NT2/D1 (cell line): ENCODE results near the gene TAS2R20.

Experiments
- DNase-seq: peaks from one replicate; pipeline ENCODE4 v3.0.0-alpha.2; 2011; ENCODE audit warnings: low read depth, low spot score
- H3K27me3 ChIP-seq: 2 replicates; pipeline ENCODE4 v1.6.0; 2011; ENCODE audit warnings: mild to moderate bottlenecking; ENCODE audit not compliant: insufficient read length, insufficient read depth
- H3K36me3 ChIP-seq: 2 replicates; pipeline ENCODE4 v1.6.1; 2011; ENCODE audit warnings: mild to moderate bottlenecking, low read length, mixed read lengths; ENCODE audit not compliant: insufficient read depth, insufficient read length
- H3K4me1 ChIP-seq: 2 replicates; pipeline ENCODE4 v1.5.1; 2011; ENCODE audit not compliant: insufficient read depth, insufficient read length
- H3K4me3 ChIP-seq: 2 replicates; pipeline ENCODE4 v1.5.1; 2011; ENCODE audit warnings: low read depth; ENCODE audit not compliant: insufficient read length
- H3K9ac ChIP-seq: 2 replicates; pipeline ENCODE4 v1.6.0; 2011; ENCODE audit warnings: low read depth; ENCODE audit not compliant: insufficient read length
- H3K9me3 ChIP-seq: 2 replicates; pipeline ENCODE4 v1.5.1; 2011; ENCODE audit warnings: mild to moderate bottlenecking, low read length; ENCODE audit not compliant: insufficient read depth
- SUZ12 ChIP-seq: IDR thresholded peaks from 2 replicates; pipeline ENCODE4 v1.6.1; 2011; ENCODE audit not compliant: insufficient read length, insufficient read depth; ENCODE audit errors: extremely low read depth
- YY1 ChIP-seq: IDR thresholded peaks from 2 replicates; pipeline ENCODE4 v1.6.1; 2011; ENCODE audit not compliant: insufficient read length, insufficient read depth
- ZNF274 ChIP-seq: IDR thresholded peaks from 2 replicates; pipeline ENCODE4 v1.6.1; 2011; ENCODE audit warnings: mild to moderate bottlenecking, low read depth, low read length

Gene TAS2R20

DNA sequence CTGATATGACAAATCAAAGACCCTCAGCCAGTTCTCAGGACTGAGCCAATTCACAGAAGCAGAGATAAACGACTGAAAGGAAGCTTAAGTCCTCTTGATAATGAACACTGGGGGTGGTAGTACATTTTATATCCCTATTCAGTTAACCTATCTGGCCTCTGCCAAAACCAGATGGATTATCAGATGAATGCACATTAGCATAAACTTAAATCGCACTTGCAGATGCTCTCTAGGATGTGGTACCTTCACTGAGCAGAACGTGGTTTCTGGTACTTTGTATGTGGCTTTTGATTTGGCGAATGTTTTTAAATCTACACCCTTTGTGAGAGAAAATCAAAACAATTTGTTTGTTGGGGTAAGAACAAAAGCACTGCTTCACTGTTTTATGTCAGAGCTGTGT lies 37.9 kb downstream of the TAS2R20 start:
- peaks cover 6% of the 10 kb centered on the region for H3K36me3 ChIP-seq
- DNase-seq, result no peak
- no peaks in the 10 kb centered on the region for H3K4me1 ChIP-seq
- no peak overlapping the region for H3K4me3 ChIP-seq
- H3K27me3 ChIP-seq, result no peaks in the 10 kb centered on the region
- TF ChIP-seq SUZ12 (no peak), YY1 (no peak), ZNF274 (no peak)
- peaks cover 1% of the 10 kb centered on the region; the same call in 1 of the 2 replicates for H3K9me3 ChIP-seq
- H3K9ac ChIP-seq, result no peak overlapping the region

DNA sequence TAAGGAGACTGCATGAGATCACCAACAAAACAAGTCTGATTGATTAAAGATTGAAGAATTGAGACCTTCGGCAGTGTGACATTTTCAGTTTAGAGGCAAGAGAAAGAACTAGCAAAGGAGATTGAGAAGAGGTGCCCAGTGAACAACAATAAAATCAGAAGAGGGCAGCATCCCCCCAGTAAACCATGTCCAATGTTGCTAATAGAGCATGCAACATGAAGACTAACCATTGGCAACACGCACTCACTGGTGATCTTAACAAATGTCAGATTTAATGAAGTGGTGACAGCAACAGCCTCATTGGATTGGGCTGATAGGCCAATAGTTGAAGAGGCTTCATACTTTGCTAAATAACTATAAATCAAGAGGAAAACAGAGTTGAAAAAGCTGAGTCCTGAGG lies 38.3 kb downstream of the TAS2R20 start:
- DNase-seq, result no peak
- H3K36me3 ChIP-seq, result peaks cover 6% of the 10 kb centered on the region
- H3K9me3 ChIP-seq, result peaks cover 6% of the 10 kb centered on the region; the same call in 1 of the 2 replicates
- TF ChIP-seq SUZ12 (no peak), YY1 (no peak), ZNF274 (no peak)
- no peaks in the 10 kb centered on the region for H3K4me1 ChIP-seq
- no peak overlapping the region for H3K4me3 ChIP-seq
- H3K27me3 ChIP-seq, result no peaks in the 10 kb centered on the region
- H3K9ac ChIP-seq, result no peak overlapping the region

DNA sequence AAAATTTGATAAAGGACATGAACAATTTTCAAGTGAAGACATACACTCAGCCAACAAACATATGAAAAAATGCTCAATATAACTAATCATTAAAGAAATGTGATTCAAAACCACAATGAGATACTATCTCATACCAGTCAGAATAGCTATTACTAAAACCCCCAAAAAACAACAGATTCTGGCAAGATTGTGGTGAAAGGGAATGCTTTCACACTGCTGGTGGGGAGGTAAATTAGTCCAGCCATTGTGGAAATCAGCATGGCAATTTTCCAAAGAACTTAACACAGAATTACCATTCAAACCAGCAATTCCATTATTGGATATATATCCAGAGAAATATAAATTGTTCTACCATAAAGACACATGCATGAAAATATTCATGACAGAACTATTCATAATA lies 40.4 kb downstream of the TAS2R20 start:
- no peak overlapping the region for H3K9ac ChIP-seq
- peaks cover 10% of the 10 kb centered on the region; the same call in 1 of the 2 replicates for H3K9me3 ChIP-seq
- no peaks in the 10 kb centered on the region for H3K27me3 ChIP-seq
- DNase-seq, result no peak
- H3K4me1 ChIP-seq, result no peaks in the 10 kb centered on the region
- H3K36me3 ChIP-seq, result peaks cover 6% of the 10 kb centered on the region
- TF ChIP-seq ZNF274 (no peak), SUZ12 (no peak), YY1 (no peak)
- no peak overlapping the region for H3K4me3 ChIP-seq

GRCh38 chr12:10956085-10956484 lies 42.0 kb downstream of the TAS2R20 start:
- Histone ChIP-seq H3K4me1 (no peaks in the 10 kb centered on the region), H3K9me3 (peaks cover 10% of the 10 kb centered on the region; the same call in 1 of the 2 replicates), H3K9ac (no peak overlapping the region), H3K4me3 (no peak overlapping the region), H3K36me3 (no peaks in the 10 kb centered on the region), H3K27me3 (no peaks in the 10 kb centered on the region)
- DNase-seq, result no peak
- TF ChIP-seq YY1, result no peak
- TF ChIP-seq SUZ12, result no peak

GRCh38 chr12:10952645-10953044 lies 45.5 kb downstream of the TAS2R20 start:
- Histone ChIP-seq H3K36me3 (peaks cover 5% of the 10 kb centered on the region), H3K9ac (no peak overlapping the region), H3K4me1 (no peaks in the 10 kb centered on the region), H3K4me3 (no peak overlapping the region), H3K27me3 (no peaks in the 10 kb centered on the region), H3K9me3 (peaks cover 32% of the 10 kb centered on the region)
- no peak for DNase-seq
- TF ChIP-seq YY1 (no peak), SUZ12 (no peak), ZNF274 (no peak)
